Measurements from ENCODE around the gene SLC6A11. TPM values are rescaled to one million over a fixed set of nuclear protein-coding genes. Genes with fewer than 3 reads are reported as not detected.

Gene SLC6A11
- total RNA-seq, 4 donors from 2014 or later: not detected

DNA sequence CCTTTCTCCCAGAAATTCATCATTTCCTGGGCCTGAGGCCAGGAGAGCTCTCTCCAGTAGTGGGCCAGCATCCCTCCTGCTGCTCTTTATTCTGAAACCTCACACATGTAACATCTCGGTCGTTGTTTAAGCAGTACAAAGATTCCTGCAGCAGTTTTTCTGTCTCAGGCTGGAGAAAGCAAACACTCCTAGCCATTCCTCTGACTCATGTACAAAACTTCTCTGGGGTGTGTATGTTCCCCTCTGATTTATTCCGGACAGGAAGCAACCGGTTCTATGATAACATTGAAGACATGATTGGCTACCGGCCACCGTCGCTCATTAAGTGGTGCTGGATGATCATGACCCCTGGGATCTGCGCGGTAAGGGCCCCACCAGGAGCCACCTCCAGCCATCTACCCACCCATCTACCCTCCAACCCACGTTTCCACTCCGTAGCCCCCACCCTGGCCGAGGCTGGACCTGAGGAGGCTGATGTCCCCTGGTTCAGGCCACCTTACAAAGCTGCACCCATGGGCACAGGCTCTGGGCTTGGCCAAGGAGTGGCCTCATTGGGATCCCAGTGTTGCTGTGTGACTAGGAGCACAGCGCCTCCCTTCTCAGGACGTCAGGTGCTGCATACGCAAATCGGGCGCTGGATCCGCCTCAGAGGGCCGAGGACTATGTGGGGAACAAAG is 117.9 kb downstream of the SLC6A11 start:
- TF ChIP-seq POLR2A (IDR thresholded peaks at IDR 0.05) (no peak), CTCF (IDR thresholded peaks at IDR 0.05) (no peak)
- Histone ChIP-seq H3K36me3 (no peaks in the 10 kb centered on the region), H3K27me3 (no peaks in the 10 kb centered on the region), H3K4me1 (no peaks in the 10 kb centered on the region), H3K9me3 (no peaks in the 10 kb centered on the region), H3K27ac (no peak overlapping the region), H3K4me3 (replicated peaks in 1 of 3) (no peak overlapping the region)
- WGBS, 2 donors: 69 to 76% methylated on average over 17 to 18 of the region's 19 CpGs
- no peak for DNase-seq
- intact Hi-C loops (cut with DNase I): no loop called here

DNA sequence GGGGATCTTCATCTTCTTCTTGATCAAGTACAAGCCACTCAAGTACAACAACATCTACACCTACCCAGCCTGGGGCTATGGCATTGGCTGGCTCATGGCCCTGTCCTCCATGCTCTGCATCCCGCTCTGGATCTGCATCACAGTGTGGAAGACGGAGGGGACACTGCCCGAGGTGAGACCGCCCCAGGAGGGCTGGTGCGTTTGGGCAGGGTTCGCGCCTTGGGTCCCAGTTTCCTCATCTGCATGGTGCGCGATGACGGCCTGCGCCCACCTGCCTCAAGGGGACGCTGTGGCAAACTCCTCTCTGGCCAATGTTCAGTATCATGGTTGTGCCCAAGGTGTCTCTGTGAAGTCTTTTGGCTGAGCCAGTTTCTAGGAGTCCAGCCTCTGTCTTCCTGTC is 119.0 kb downstream of the SLC6A11 start:
- intact Hi-C loops (cut with DNase I): no loop called here
- 89 to 95% methylated on average over 11 to 12 of the region's 12 CpGs for WGBS, 2 donors

DNA sequence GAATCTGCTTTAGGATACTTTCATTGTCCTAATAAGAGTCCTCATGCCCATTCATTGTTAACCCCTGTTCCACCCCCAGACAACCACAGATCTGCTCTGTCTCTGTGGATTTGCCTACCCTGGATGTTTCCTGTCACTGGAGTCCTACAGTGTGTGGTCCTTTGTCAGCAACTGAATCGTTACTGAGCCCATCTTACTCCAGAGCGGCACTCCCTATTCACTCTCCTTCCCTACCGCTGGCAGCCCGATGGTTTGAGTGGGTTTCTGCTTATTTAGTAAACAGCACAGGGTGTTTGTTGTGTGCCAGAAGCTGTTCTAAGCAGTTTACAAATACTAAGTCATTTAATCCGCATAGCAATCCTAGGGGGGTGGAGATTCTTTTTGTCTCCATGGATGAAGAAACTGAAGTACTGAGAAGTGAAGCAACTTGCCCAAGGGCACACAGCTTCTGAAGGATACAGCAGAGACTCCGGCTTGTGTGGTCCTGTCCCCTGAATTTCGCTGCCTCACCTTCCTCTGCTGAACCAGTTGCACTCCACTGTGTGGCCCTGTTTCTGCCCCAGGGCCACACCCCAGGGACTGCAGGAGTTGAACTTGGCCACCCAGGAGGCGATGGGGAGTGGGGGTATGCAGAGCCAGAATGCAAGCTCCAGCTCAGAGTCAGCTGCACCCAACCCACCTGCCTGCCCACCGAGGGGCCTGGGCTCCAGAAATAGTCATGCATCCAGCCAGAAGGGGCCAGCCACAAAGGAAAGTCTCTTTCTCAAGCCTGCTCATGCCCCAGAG is 120.0 kb downstream of the SLC6A11 start:
- DNase-seq: no peak
- 67 to 71% methylated on average over 9 of the region's 9 CpGs for WGBS, 2 donors

More for the DNA sequence above, 119.0 kb downstream of the SLC6A11 start:
- Histone ChIP-seq H3K27me3 (no peaks in the 10 kb centered on the region), H3K9me3 (no peaks in the 10 kb centered on the region), H3K4me1 (no peaks in the 10 kb centered on the region), H3K27ac (no peak overlapping the region), H3K4me3 (replicated peaks in 1 of 3) (no peak overlapping the region), H3K36me3 (no peaks in the 10 kb centered on the region)
- TF ChIP-seq POLR2A (IDR thresholded peaks at IDR 0.05) (no peak), CTCF (IDR thresholded peaks at IDR 0.05) (no peak)
- no peak for DNase-seq

DNA sequence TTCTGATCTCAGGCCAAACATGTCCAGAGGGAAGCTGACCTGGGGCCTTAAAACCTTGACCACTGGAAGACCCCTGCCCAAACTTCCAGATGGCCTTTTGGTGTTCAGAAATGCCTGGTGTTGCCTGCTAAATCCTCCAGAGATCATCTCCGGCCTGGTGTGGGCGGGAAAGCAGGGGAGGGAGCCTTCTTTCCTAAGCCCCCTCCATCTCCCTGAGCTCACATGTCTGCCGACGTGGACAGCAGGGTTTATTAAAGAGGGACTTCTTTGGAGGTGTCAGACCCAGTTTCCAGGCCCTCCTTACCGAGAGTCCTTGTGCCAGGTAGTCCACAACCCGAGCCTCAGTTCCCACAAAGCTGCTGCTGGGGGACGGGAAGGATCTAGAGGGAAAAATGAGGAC is 120.7 kb downstream of the SLC6A11 start:
- Histone ChIP-seq H3K4me3 (replicated peaks in 1 of 3) (no peak overlapping the region), H3K27me3 (no peaks in the 10 kb centered on the region), H3K36me3 (no peaks in the 10 kb centered on the region), H3K4me1 (no peaks in the 10 kb centered on the region), H3K9me3 (no peaks in the 10 kb centered on the region), H3K27ac (no peak overlapping the region)
- no peak for TF ChIP-seq CTCF (IDR thresholded peaks at IDR 0.05)
- TF ChIP-seq POLR2A (IDR thresholded peaks at IDR 0.05): no peak
- DNase-seq: no peak
- 58 to 79% methylated on average over 5 to 7 of the region's 7 CpGs for WGBS, 2 donors
- intact Hi-C loops (cut with DNase I): no loop called here

More for the DNA sequence above, 120.0 kb downstream of the SLC6A11 start:
- H3K27me3 ChIP-seq: no peaks in the 10 kb centered on the region
- intact Hi-C loops (cut with DNase I): no loop called here
- no peak overlapping the region for H3K4me3 ChIP-seq (replicated peaks in 1 of 3)
- no peak overlapping the region for H3K27ac ChIP-seq
- H3K4me1 ChIP-seq: no peaks in the 10 kb centered on the region
- TF ChIP-seq CTCF (IDR thresholded peaks at IDR 0.05): no peak
- no peak for TF ChIP-seq POLR2A (IDR thresholded peaks at IDR 0.05)
- no peaks in the 10 kb centered on the region for H3K9me3 ChIP-seq
- H3K36me3 ChIP-seq: no peaks in the 10 kb centered on the region
